WERI-Rb-1 (cell line): ENCODE data around the gene PLAGL2.

Experiments
- DNase-seq: peaks from one replicate; pipeline ENCODE4 v3.0.0-alpha.2; 2020
- H3K27ac ChIP-seq: fragments of 250-450 bp; sonication (Bioruptor Pico); 2 replicates; pipeline ENCODE4 v1.5.1; 2020; ENCODE audit warnings: mild to moderate bottlenecking, moderate library complexity
- H3K27me3 ChIP-seq: fragments of 250-450 bp; sonication (Bioruptor Pico); 2 replicates; pipeline ENCODE4 v1.5.1; 2021; ENCODE audit warnings: mild to moderate bottlenecking, low read depth, moderate library complexity; ENCODE audit not compliant: insufficient read depth, severe bottlenecking
- H3K36me3 ChIP-seq: fragments of 250-450 bp; sonication (Bioruptor Pico); 2 replicates; pipeline ENCODE4 v1.5.1; 2020; ENCODE audit warnings: mild to moderate bottlenecking, moderate library complexity
- H3K4me3 ChIP-seq: 2 replicates; pipeline ENCODE4 v1.5.1; 2011; ENCODE audit warnings: low read depth, mild to moderate bottlenecking, control low read depth, low read length
- H3K9me3 ChIP-seq: fragments of 250-450 bp; sonication (Bioruptor Pico); 2 replicates; pipeline ENCODE4 v1.5.1; 2021; ENCODE audit warnings: mild to moderate bottlenecking, moderate library complexity; ENCODE audit not compliant: severe bottlenecking
- TF ChIP-seq, protein P1 (sequence below): IDR thresholded peaks from 2 replicates; pipeline ENCODE4 v1.5.1; 2011; ENCODE audit warnings: low read depth, mild to moderate bottlenecking, control low read depth, inconsistent platforms, low read length

Gene PLAGL2

GRCh38 chr20:32216179-32217142 is 8.9 kb upstream of the PLAGL2 start:
- TF ChIP-seq, protein P1, sequence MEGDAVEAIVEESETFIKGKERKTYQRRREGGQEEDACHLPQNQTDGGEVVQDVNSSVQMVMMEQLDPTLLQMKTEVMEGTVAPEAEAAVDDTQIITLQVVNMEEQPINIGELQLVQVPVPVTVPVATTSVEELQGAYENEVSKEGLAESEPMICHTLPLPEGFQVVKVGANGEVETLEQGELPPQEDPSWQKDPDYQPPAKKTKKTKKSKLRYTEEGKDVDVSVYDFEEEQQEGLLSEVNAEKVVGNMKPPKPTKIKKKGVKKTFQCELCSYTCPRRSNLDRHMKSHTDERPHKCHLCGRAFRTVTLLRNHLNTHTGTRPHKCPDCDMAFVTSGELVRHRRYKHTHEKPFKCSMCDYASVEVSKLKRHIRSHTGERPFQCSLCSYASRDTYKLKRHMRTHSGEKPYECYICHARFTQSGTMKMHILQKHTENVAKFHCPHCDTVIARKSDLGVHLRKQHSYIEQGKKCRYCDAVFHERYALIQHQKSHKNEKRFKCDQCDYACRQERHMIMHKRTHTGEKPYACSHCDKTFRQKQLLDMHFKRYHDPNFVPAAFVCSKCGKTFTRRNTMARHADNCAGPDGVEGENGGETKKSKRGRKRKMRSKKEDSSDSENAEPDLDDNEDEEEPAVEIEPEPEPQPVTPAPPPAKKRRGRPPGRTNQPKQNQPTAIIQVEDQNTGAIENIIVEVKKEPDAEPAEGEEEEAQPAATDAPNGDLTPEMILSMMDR: no peak
- Histone ChIP-seq H3K27ac (peak overlapping the region; percentile 48; the same call in 1 of the 2 replicates), H3K27me3 (no peaks in the 10 kb centered on the region), H3K4me3 (no peak overlapping the region), H3K36me3 (peaks cover 44% of the 10 kb centered on the region), H3K9me3 (no peaks in the 10 kb centered on the region)
- DNase-seq: no peak

GRCh38 chr20:32215729-32216128 is 8.2 kb upstream of the PLAGL2 start:
- Histone ChIP-seq H3K27ac (no peak overlapping the region), H3K27me3 (no peaks in the 10 kb centered on the region), H3K4me3 (no peak overlapping the region), H3K9me3 (no peaks in the 10 kb centered on the region), H3K36me3 (peaks cover 44% of the 10 kb centered on the region)
- TF ChIP-seq, protein P1: no peak
- DNase-seq: no peak

- DNase-seq: no peak
- H3K27ac ChIP-seq: no peak overlapping the region
- TF ChIP-seq, protein P1: no peak
- H3K9me3 ChIP-seq: no peaks in the 10 kb centered on the region
- no peaks in the 10 kb centered on the region for H3K27me3 ChIP-seq
- H3K4me3 ChIP-seq: no peak overlapping the region
- peaks cover 46% of the 10 kb centered on the region for H3K36me3 ChIP-seq
These were observed 7.6 kb upstream of the PLAGL2 start for GRCh38 chr20:32215147-32215546.

GRCh38 chr20:32213870-32214269 is 6.3 kb upstream of the PLAGL2 start:
- H3K4me3 ChIP-seq: no peak overlapping the region
- H3K27ac ChIP-seq: no peak overlapping the region
- H3K27me3 ChIP-seq: no peaks in the 10 kb centered on the region
- H3K9me3 ChIP-seq: no peaks in the 10 kb centered on the region
- no peak for DNase-seq
- H3K36me3 ChIP-seq: peaks cover 48% of the 10 kb centered on the region
- TF ChIP-seq, protein P1: no peak

- no peak for DNase-seq
- TF ChIP-seq, protein P1: no peak
- Histone ChIP-seq H3K4me3 (no peak overlapping the region), H3K27ac (no peak overlapping the region), H3K9me3 (no peaks in the 10 kb centered on the region), H3K36me3 (peaks cover 24% of the 10 kb centered on the region), H3K27me3 (no peaks in the 10 kb centered on the region)
These were observed 2.5 kb upstream of the PLAGL2 start for GRCh38 chr20:32209850-32210605.
